ENCODE data around the gene FLCN.
"Not testable (repeated sequence)": the region's sequence is repeated elsewhere in the genome, so short reads cannot be mapped to it uniquely, and the experiment has no call there.

Gene FLCN

DNA sequence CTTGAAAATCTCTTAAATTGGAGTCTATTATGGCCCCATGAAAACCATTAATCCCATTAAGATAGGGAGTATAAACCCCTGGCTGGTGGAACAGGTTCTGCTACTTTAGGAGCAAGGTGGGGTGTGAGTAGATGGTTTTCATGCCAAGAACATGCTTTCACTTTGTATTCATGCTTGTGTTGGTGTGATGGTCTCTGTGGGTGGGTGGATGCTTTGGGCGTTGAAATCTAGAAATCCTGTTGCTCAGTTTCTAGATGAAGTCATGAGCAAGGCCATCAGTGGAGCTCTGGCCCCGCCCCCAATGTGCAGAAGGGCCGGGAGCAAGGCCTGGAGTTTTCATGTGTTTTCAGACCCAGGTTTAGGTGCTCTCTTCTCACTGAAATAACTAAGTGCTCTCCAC, 50.9 kb downstream of the FLCN start:
- no peak for DNase-seq (ENCODE audit: low read depth)

DNA sequence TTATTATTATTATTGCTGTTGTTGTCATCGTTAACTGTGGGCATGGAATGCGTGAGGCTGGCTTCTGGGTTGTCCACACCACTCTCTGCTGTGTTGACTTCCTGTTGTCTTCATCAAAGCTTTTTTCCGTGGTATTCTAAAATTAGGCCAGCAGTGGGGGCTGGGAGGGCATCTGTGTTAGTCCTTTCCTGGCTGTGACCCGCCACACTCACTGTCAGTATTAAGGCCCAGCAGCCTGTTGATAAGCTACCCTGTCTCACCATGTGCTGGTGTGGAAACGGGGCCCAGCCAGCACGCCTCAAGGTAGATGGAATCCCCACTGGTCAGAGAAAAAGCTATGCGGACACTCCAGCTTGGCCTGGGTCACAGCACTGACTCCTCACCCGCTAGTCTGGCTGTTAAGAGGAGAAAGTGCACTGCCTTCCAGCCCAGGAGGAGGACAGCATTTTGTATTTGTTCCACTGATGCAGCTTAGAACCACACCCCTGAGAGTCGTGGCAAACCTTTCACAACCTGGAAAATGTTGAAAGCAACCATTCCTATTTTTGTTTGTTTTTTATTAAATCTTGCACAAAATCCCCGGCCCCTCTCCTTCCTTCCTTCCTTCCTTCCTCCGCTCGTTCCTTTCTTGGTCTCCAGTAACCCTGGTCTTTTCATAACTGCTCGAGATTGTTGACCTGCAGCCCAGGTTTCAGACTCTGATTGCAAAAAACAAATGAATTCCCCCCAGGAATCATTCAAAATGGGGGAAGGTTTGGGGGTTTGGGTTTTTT, 51.8 kb downstream of the FLCN start:
- not testable (repeated sequence) for DNase-seq (ENCODE audit: low read depth)

DNA sequence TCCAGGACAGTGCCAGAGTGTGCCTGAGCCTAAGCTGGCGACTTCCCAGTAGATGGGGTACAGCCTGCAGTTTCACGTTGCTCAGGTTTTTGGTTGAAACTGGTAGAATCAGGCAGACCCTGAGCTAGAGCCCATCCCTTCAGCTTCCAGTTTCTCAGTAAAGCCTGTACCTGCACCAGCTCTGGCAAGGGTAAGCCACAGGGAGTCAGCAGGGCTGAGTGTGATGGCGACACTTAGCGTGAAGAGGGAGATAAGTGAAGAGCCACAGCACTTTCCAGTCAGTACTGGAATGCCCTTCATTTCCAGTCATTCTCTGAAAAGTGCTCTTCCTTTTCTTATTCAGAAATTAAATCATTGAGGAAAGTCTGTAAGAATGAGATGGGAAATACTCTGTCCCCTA, 53.2 kb downstream of the FLCN start:
- no peak for DNase-seq (ENCODE audit: low read depth)

DNA sequence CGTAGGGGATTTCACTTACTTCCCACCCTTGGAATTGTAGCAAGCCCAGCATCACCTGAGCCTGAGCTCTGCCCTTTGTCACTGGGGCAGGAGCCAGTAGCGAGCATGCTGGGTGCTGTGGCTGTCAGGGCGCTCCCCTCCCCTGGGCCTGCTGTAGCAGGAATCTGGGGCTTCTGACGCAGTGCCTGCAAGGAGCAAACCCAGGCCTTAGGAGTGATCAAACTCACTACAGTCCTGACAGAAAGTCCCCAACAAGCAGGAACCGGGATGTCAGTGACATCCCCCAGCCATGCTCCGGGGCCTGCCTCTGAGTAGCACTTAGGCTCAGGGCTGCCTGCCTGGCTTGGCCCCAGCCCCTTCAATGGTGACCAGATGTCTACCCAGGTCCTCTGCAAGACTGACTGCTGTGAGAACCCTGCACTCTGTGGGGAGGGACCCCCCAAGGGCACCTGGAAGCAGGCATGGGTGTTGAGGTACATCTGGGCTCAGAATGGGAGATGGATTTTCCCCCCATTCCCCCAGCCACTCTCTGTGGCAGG, 54.3 kb downstream of the FLCN start:
- no peak for DNase-seq (ENCODE audit: low read depth)

DNA sequence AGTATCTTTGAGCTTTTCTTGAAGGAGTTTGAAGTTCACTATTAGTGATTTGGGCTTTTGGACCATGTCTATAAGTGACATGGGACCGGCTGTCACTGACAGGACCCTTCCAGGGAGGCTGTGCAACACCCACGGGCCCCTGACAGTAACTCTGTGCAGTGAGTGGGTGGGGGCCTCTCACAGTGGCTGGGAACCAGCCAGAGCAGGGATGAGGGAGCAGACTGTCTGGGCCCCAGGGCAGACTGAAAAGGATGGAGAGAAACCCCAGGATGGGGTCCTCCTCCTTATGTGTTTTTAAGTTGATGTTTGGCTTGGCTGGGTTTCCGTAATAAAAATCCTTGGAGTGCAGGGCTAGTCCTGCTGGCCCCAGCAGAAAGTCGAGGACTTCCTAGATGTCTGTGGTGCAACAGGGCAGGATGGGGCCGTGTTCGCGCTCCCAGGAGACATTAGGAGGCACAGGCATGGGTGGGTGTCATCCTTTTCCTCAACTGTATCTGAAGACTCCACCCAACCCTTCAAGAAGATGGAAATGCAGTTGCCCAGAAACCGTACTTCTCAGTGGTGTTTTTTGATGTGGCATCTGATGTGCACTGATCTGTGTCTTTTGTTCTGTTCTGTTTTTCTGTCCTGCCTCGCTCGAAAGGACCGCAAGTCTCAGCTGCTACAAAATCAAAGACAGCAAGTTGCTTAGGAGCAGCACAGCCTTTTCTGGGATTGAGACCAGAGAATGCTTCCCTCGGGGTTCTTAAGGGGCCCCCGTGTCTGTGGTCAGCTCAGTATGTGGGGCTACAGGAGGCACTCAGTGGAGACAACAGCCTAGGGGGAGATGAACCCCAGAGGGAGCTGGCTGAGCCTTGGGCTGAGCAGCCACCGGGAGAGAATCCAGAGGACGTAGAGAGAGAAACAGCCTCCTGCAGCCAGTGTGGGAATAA, 55.0 kb downstream of the FLCN start:
- no peak for DNase-seq (ENCODE audit: low read depth)

DNA sequence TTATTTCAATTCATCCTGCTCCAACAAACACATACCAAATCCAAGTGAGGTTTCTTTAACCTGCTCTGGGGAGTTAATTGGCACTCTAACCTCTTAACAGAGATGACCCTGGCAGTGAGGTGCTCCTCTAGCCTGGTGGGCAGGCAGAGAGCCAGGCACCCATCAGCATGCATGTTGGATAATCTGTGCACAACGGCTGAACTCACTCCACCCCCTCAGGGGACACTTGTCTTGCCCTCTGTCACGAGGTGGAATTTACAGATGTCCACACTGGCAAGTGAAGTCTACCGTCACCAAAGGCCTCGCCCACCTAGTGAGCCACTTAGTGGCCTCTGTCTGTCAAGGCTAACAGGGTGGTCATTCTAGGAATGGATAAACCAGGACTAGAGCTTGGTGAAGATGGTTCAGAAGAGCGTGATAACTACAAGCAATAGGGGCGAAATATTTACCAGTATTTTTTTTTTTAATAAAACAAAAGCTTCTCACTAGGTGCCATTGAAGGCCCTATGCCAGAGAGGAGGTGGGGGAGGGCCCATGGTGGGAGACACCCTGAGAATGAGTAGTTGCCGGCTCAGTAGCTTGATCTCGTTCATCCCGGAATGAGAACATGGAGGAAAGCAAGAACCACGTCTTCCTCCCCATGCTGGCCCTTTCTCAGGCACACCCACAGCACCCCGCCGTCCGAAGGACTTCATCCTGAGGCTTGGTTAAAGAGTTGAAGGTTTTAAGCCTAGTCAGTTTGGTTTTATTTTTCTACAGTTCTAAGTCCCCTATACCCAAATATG, 56.0 kb downstream of the FLCN start:
- DNase-seq (ENCODE audit: low read depth): no peak

DNA sequence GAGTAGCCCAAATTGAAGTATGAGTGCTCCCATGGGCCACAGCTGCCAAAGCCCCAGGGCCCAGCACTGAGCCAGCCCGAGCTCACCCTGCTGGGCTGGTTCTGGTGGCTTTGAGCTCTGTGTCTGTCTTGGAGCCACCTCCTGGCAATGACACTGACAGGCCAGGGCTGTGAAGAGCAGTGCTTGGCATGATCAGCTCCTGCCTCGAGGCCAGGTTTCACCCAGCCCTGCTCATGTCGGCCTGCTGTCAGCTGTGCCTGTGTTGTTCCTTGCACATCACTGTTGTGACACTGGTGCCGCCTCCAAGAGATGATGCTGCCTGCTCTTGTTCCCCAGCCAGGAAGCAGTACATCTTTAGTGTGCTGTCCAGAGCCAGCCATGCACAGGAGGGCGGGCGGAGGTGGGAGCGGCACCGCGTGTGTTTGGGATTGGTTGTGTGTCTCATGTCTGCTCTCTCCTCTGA, 56.8 kb downstream of the FLCN start:
- DNase-seq (ENCODE audit: low read depth): no peak

DNA sequence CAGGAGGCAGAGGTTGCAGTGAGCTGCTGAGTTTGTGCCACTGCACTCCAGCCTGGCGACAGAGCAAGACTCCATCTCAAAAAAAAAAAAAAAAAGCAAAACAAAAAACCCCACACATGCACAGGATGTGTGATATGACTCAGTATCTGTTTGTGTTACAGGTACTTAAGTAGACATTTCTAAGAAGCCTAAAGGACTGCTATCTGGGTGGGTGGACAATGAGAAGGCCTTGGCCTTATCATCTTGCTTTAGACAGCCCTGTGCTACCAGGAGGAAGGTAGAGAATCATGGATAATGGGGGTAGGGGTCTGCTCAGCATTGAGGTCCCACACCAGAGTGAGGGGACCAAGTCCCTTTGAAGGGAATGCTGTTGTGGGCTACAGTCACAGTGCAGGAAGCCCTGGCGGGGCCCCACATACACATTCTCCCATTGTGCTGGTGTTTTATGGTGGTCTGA, 57.6 kb downstream of the FLCN start:
- no peak for DNase-seq (ENCODE audit: low read depth)

DNA sequence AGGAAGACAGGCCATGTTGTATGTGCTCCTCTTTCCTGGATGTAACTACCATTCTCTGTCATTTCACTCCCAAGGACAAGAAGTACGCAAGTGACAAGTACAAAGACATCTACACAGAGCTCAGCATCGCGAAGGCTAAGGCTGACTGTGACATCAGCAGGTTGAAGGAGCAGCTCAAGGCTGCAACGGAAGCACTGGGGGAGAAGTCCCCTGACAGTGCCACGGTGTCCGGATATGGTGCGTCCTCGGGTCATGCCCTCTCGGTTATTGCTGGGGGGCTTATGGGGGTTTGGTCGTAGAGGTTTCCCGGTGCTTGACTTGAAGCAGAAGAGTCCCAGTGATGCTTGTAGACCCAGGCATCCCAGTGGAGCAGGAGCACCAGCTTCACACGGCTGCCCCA, 59.8 kb downstream of the FLCN start:
- DNase-seq (ENCODE audit: low read depth): no peak

DNA sequence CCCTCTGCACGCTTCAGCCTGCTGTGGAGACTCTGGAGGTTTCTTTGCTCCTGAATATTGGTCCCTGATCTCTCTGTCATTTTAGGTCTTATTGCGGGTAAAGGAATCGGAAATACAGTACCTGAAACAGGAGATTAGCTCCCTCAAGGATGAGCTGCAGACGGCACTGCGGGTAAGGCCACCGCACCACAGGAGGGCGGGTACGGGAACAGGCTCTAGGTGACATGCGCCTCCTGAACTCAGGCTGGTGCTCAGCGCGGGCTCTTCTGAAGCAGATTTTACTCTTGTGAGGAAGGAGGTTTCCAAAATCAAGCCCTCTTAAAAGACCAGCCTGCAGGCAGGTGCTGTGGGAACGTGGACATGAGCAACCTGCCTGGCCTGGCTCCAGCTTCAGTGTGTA, 60.6 kb downstream of the FLCN start:
- no peak for DNase-seq (ENCODE audit: low read depth)

DNA sequence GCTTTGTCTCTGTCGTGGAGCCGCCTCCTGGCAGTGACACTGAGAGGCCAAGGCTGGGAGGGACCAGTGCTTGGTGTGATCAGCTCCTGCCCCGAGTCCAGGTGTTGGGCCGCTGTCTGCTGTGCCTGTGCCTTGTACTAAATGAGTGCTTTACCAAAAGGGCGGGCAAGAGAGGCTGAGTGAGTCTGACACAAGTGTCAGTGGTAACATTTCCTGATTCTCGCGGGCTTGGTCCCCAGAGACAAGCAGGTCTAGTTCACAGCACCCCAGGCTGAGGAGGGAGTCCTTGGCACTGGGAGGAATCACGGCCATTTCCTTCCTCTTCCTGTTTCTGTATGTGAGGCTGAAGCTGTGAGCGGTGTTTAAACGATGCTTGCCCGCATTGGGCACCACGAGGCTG, 61.1 kb downstream of the FLCN start:
- DNase-seq (ENCODE audit: low read depth): no peak

DNA sequence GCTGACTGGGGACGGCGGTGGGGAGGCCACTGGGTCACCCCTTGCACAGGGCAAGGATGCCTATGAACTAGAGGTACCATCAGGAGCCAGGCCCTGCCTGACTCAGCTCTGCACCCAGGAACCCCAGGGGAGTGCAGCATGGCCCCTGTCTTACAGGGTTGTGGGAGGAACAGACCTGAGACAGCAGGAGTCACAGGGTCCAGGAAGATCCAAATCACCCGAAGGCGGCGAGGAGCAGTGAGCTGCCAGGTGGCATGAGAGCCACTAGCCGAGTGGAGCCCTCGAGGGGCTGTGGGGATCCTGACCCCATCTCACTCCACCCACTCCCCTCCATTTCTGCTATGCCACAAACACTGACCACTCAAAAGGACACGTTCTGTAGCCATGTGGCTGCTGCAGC, 61.6 kb downstream of the FLCN start:
- DNase-seq (ENCODE audit: low read depth): no peak

DNA sequence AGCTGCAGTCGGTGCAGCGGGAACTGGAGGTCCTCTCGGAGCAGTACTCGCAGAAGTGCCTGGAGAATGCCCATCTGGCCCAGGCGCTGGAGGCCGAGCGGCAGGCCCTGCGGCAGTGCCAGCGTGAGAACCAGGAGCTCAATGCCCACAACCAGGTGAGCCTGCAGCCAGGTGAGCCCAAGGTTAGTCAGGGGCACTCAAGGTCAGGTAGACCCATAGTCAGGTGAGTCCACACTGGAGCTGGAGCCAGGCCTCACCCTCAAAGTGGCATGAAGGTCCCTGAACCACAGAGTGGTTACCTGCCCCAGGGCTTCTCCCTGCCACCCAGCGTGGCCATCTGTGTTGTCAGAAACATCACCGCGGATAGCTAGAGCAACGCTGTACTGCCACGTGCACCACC, 63.0 kb downstream of the FLCN start:
- no peak for DNase-seq (ENCODE audit: low read depth)

DNA sequence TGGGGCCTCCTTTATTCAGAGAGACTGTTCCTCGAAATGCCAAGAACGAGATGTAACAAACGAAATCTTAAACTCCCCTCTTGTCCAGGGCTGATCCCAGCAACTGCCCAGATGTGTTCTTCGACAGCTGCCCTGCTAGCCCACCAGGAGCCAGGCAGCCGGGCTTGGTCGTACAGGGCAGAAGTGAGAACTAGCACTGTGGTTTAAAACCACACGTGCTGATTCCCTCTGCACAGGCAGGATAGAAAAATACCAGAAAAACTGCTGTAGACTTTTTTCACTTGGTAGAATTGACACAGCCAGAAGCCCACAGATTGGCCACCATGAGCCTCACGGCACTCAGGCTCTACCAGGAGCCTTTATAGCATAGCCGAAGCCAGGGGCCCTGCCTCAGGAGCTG, 64.0 kb downstream of the FLCN start:
- no peak for DNase-seq (ENCODE audit: low read depth)

DNA sequence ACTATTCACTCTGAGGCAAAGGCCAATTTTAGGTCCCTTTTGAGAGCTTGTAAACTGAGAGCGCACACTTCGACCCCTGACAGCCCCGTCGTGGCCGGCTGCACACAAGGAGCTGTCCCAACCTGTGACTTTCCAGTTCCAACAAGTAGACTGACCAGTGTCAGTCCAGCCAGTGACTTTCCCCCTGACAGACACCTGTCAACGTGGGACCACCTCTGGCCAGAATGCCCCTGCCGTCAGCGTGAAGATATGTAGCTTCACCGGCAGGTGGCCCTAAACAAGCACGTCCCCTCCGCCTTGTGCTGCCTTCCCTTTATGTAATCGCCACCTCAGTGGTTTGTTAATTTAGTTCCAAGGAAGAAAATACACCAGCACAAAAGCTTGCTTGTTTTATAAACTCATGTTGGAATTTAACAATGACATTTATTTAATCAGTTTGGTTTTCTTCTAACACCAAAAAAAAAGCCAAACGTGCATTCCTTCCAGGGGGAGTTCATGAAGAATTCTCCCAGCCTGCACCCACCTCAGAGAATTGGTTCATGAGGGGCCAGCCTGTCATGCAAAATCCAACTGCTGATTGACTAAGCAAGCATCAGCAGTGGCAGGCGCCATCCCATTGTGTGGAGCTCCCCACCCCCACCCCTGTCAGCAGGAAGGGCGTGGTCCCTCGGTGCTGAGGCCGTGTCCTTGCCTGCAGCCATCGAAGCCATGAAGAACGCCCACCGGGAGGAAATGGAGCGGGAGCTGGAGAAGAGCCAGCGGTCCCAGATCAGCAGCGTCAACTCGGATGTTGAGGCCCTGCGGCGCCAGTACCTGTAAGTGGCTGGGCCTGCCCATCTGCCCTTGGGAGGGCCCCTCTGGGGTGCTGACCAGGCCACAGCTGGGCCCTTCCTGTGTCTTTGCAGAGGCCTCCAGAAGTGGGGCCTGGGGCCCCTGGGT, 64.7 kb downstream of the FLCN start:
- DNase-seq (ENCODE audit: low read depth): no peak

DNA sequence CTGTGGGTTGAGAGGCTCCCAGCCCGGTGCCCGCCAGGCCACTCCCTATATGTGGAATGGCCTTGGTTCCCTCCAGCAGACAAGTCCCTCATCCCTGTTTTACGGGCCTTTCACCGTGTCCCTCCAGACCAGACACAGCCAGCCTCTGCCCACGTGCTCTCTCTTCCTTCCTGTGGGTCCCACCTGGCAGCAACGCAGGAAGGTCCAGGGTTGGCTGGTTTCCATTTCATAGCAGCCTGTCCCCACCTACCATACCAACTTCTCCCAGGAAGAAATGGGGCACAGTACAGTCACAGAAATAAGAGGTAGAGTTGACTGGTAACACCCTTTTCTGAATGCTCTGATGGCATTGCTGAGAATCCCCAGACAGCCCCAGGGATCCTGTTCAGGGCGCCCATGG, 65.8 kb downstream of the FLCN start:
- no peak for DNase-seq (ENCODE audit: low read depth)

DNA sequence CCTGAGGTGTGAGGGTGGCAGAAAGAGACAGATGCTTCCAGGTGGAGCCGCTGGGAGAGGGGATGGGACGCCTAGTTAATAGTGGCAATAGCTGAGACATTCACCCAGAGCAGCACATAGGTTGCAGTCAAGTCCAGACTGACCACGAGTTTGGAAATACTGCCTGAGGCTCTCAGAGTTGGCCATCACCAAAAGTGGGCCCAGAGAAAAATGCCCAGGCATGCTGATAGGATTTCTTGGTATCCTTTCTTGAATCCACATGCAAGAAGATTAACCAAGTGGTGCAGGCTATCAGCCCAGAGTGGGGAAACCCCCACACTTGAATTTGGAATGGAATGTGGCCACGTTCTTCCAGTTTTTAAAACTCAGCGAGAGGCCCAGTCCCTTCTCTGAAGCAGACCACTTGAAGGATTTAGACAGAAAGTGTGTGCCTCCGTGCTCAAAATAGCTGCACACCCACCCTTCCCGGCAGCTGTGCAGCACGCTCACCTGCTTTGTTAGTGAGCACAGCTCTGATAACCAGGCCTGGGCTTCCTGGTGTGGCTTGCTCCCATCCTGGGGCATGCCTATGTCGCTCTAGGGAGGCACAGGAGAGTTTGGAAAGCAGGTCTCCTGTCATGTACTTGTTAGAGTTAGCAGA, 66.5 kb downstream of the FLCN start:
- no peak for DNase-seq (ENCODE audit: low read depth)

DNA sequence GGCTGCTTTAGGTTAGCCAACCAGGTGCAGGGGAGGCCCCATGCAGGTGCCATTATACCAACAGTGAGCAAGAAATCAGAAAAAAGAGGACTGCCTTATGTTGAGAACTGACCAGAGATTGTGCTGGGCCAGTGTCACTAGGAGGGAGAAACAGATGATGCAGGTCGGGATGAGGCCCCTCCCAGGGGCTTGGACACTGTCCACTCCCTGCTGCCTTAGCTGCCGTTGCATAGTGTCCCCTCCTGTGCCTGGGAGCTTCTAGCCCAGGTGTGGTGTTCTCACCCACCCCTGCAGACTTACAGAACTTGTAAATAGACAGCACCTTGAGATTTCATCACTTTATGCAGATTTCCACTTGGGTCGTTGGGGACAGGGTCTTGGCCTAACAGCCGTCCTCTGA, 67.6 kb downstream of the FLCN start:
- DNase-seq (ENCODE audit: low read depth): no peak

DNA sequence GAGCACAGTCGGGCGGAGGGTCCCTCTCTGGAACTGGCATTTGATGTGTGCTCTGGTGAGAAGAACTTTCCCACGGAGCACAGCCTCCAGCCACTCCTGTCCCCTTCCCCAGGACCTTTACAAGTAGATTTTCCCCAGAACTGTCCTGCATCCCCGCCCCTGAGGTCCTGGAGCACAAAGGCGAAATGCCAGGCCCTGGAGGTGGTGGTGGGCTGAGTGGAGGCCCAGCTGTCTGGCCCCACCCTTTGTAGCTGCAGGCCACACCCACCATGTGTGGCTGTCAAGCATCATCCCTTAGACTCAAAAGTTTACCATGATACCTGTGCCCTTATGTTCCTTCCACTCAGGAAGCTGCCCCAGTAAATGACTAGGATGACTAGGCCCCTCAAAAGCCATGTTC, 68.6 kb downstream of the FLCN start:
- DNase-seq (ENCODE audit: low read depth): no peak

DNA sequence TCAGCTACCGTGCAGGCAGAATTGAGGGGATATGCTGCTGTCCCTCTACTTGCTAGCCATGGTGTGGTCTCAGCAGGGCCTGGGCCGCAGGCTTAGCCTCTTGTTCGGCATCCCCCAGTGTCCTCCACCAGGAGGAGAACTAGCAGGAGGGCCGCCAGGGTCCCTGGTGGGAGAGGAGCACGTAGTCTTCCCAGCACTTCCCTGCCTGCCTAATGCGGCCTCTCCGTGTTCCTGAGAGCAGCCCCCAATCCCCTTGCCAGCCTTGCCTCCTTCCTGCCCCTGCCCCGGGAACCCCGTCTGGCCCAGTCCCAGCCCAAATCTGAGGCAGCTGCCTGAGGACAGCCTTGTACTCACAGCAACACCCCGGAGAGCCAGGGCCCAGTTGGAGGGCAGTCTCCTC, 69.0 kb downstream of the FLCN start:
- DNase-seq (ENCODE audit: low read depth): no peak

DNA sequence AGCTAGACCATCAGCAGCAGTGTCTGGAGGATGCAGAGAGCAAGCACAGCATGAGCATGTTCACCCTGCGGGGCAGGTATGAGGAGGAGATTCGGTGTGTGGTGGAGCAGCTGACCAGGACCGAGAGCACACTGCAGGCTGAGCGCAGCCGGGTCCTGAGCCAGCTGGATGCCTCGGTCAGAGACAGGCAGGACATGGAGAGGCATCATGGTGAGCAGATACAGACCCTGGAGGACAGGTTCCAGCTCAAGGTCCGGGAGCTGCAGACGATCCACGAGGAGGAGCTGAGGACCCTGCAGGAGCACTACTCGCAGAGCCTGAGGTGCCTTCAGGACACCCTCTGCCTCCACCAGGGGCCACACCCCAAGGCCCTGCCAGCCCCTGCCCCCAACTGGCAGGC, 69.6 kb downstream of the FLCN start:
- DNase-seq (ENCODE audit: low read depth): no peak
